BLaER1 treated with 17β-estradiol and CSF1 and Interleukin-3, amounts not matched to agents 10 nM and 100 nM (cell line): ENCODE measurements around the gene CPNE5.

ENCODE experiments used
- H3K27ac ChIP-seq, 11 experiments: shearing (Covaris generic); formaldehyde crosslinking; 2 replicates each; pipeline ENCODE4 v1.8.1; 2022
- H3K27me3 ChIP-seq, 11 experiments: shearing (Covaris generic); formaldehyde crosslinking; 2 replicates each; pipeline ENCODE4 v1.8.1; 2022
- H3K36me3 ChIP-seq, 11 experiments: shearing (Covaris generic); formaldehyde crosslinking; 2 replicates each; pipeline ENCODE4 v1.8.1; 2022
- H3K4me1 ChIP-seq, 10 experiments: shearing (Covaris generic); formaldehyde crosslinking; 2 replicates each; pipeline ENCODE4 v1.8.1; 2022
- H3K4me2 ChIP-seq, 11 experiments: shearing (Covaris generic); formaldehyde crosslinking; 2 replicates each; pipeline ENCODE4 v1.8.1; 2022
- H3K4me3 ChIP-seq, 10 experiments: shearing (Covaris generic); formaldehyde crosslinking; 2 replicates each; pipeline ENCODE4 v1.8.1; 2022
- H3K9ac ChIP-seq, 11 experiments: shearing (Covaris generic); formaldehyde crosslinking; 2 replicates each; pipeline ENCODE4 v1.8.1; 2022
- H3K9me3 ChIP-seq, 11 experiments: shearing (Covaris generic); formaldehyde crosslinking; replicated peaks in 1 of 11; 2 replicates each; pipeline ENCODE4 v1.8.1; 2022
- H4K20me1 ChIP-seq, 11 experiments: shearing (Covaris generic); formaldehyde crosslinking; 2 replicates each; pipeline ENCODE4 v1.8.1; 2022
- Cebpa-rat ChIP-seq, 11 experiments: shearing (Covaris generic); IDR thresholded peaks; 2 replicates each; pipeline ENCODE4 v1.8.1; 2022

CPNE5 gene

GRCh38 chr6:36745836-36746235 is 93.4 kb downstream of the CPNE5 start:
- TF ChIP-seq Cebpa-rat (IDR thresholded peaks at IDR 0.05), result no peak
- Histone ChIP-seq H3K9me3 (peaks cover 27 to 32% (median 32%) of the 10 kb centered on the region in 11 experiments), H3K4me3 (no peak overlapping the region), H3K27ac (no peak overlapping the region), H4K20me1 (no peaks in the 10 kb centered on the region), H3K4me1 (peaks cover 32 to 63% (median 52%) of the 10 kb centered on the region in 10 experiments), H3K4me2 (peak overlapping the region in 2 of 11 experiments; percentile 5 to 94; a peak in 3 of 22 replicates), H3K36me3 (peaks cover 0 to 6% (median 0%) of the 10 kb centered on the region in 11 experiments; a peak in 2 of 22 replicates), H3K9ac (no peak overlapping the region), H3K27me3 (no peaks in the 10 kb centered on the region)

GRCh38 chr6:36745283-36745682 is 94.0 kb downstream of the CPNE5 start:
- Histone ChIP-seq H3K4me1 (peaks cover 35 to 66% (median 56%) of the 10 kb centered on the region in 10 experiments), H3K4me2 (peak overlapping the region in 8 of 11 experiments; percentile 80 to 94 (median 88); a peak in 13 of 22 replicates), H3K9me3 (peaks cover 22 to 27% (median 26%) of the 10 kb centered on the region in 11 experiments), H3K4me3 (no peak overlapping the region), H3K36me3 (peaks cover 0 to 6% (median 0%) of the 10 kb centered on the region in 11 experiments; a peak in 1 of 22 replicates), H3K27ac (0 out of 22 replicates have a peak overlapping the region, but pooled peaks of 1 of the 11 experiments have one; percentile 39), H3K27me3 (no peaks in the 10 kb centered on the region), H4K20me1 (no peaks in the 10 kb centered on the region), H3K9ac (no peak overlapping the region)
- no peak for TF ChIP-seq Cebpa-rat (IDR thresholded peaks at IDR 0.05)

GRCh38 chr6:36744304-36744673 is 95.0 kb downstream of the CPNE5 start:
- Histone ChIP-seq H4K20me1 (no peaks in the 10 kb centered on the region), H3K9ac (peak overlapping the region in 6 of 11 experiments; percentile 1 to 56 (median 40); a peak in 8 of 22 replicates), H3K4me3 (0 out of 20 replicates have a peak overlapping the region, but pooled peaks of 1 of the 10 experiments have one; percentile 8), H3K4me1 (peaks cover 42 to 76% (median 64%) of the 10 kb centered on the region in 10 experiments), H3K27ac (peak overlapping the region in 9 of 11 experiments; percentile 4 to 62 (median 38); a peak in 13 of 22 replicates), H3K4me2 (peak overlapping the region; percentile 74 to 94 (median 88)), H3K27me3 (no peaks in the 10 kb centered on the region), H3K9me3 (peaks cover 12 to 18% (median 16%) of the 10 kb centered on the region in 11 experiments), H3K36me3 (peaks cover 0 to 6% (median 0%) of the 10 kb centered on the region in 11 experiments; a peak in 1 of 22 replicates)
- TF ChIP-seq Cebpa-rat (IDR thresholded peaks at IDR 0.05), result no peak

- no peak for TF ChIP-seq Cebpa-rat (IDR thresholded peaks at IDR 0.05)
- peaks cover 47 to 82% (median 64%) of the 10 kb centered on the region in 10 experiments for H3K4me1 ChIP-seq
- peak overlapping the region in 9 of 11 experiments; percentile 4 to 62 (median 38); a peak in 13 of 22 replicates for H3K27ac ChIP-seq
- peaks cover 6 to 12% (median 11%) of the 10 kb centered on the region in 11 experiments for H3K9me3 ChIP-seq
- H4K20me1 ChIP-seq, result no peaks in the 10 kb centered on the region
- 0 out of 20 replicates have a peak overlapping the region, but pooled peaks of 1 of the 10 experiments have one; percentile 8 for H3K4me3 ChIP-seq
- H3K9ac ChIP-seq, result peak overlapping the region in 6 of 11 experiments; percentile 1 to 56 (median 40); a peak in 8 of 22 replicates
- H3K4me2 ChIP-seq, result peak overlapping the region; percentile 74 to 94 (median 88)
- no peaks in the 10 kb centered on the region for H3K27me3 ChIP-seq
- peaks cover 0 to 2% (median 0%) of the 10 kb centered on the region in 11 experiments; a peak in 1 of 22 replicates for H3K36me3 ChIP-seq
These were observed 95.5 kb downstream of the CPNE5 start for GRCh38 chr6:36743538-36744303.

GRCh38 chr6:36743032-36743431 is 96.2 kb downstream of the CPNE5 start:
- no peak for TF ChIP-seq Cebpa-rat (IDR thresholded peaks at IDR 0.05)
- Histone ChIP-seq H3K36me3 (no peaks in the 10 kb centered on the region), H3K27me3 (no peaks in the 10 kb centered on the region), H3K9ac (no peak overlapping the region), H3K27ac (0 out of 22 replicates have a peak overlapping the region, but pooled peaks of 3 of the 11 experiments have one; percentile 38 to 47 (median 39)), H4K20me1 (no peaks in the 10 kb centered on the region), H3K9me3 (peaks cover 0 to 5% (median 4%) of the 10 kb centered on the region in 11 experiments; a peak in 15 of 22 replicates), H3K4me2 (peak overlapping the region; percentile 74 to 94 (median 88); a peak in 21 of 22 replicates), H3K4me1 (peaks cover 48 to 88% (median 65%) of the 10 kb centered on the region in 10 experiments), H3K4me3 (no peak overlapping the region)

- H3K36me3 ChIP-seq, result no peaks in the 10 kb centered on the region
- no peak for TF ChIP-seq Cebpa-rat (IDR thresholded peaks at IDR 0.05)
- H3K4me2 ChIP-seq, result peak overlapping the region in 5 of 11 experiments; percentile 2 to 94 (median 10); a peak in 1 of 22 replicates
- H3K4me3 ChIP-seq, result no peak overlapping the region
- H3K27ac ChIP-seq, result no peak overlapping the region
- no peaks in the 10 kb centered on the region for H3K27me3 ChIP-seq
- H3K9me3 ChIP-seq, result no peaks in the 10 kb centered on the region
- peaks cover 57 to 97% (median 74%) of the 10 kb centered on the region in 10 experiments for H3K4me1 ChIP-seq
- H3K9ac ChIP-seq, result no peak overlapping the region
- no peaks in the 10 kb centered on the region for H4K20me1 ChIP-seq
These were observed 97.1 kb downstream of the CPNE5 start for GRCh38 chr6:36742146-36742545.

GRCh38 chr6:36740818-36741179 is 98.4 kb downstream of the CPNE5 start:
- peak overlapping the region; percentile 20 to 67 (median 58) for H3K4me2 ChIP-seq
- no peaks in the 10 kb centered on the region for H3K27me3 ChIP-seq
- H3K9me3 ChIP-seq, result no peaks in the 10 kb centered on the region
- peak overlapping the region in 3 of 11 experiments; percentile 3 to 9 (median 7); a peak in 5 of 22 replicates for H3K27ac ChIP-seq
- H4K20me1 ChIP-seq, result no peaks in the 10 kb centered on the region
- TF ChIP-seq Cebpa-rat (IDR thresholded peaks at IDR 0.05), result no peak
- no peaks in the 10 kb centered on the region for H3K36me3 ChIP-seq
- peak overlapping the region in 3 of 11 experiments; percentile 3 to 39 (median 10); a peak in 4 of 22 replicates for H3K9ac ChIP-seq
- H3K4me1 ChIP-seq, result peaks cover 61 to 98% (median 83%) of the 10 kb centered on the region in 10 experiments
- H3K4me3 ChIP-seq, result no peak overlapping the region

GRCh38 chr6:36739947-36740817 is 99.1 kb downstream of the CPNE5 start:
- no peaks in the 10 kb centered on the region for H3K36me3 ChIP-seq
- H4K20me1 ChIP-seq, result no peaks in the 10 kb centered on the region
- peak overlapping the region in 3 of 11 experiments; percentile 3 to 9 (median 7); a peak in 4 of 22 replicates for H3K27ac ChIP-seq
- H3K9me3 ChIP-seq, result no peaks in the 10 kb centered on the region
- H3K9ac ChIP-seq, result peak overlapping the region in 3 of 11 experiments; percentile 3 to 39 (median 10); a peak in 4 of 22 replicates
- no peak for TF ChIP-seq Cebpa-rat (IDR thresholded peaks at IDR 0.05)
- peak overlapping the region; percentile 20 to 67 (median 58) for H3K4me2 ChIP-seq
- no peak overlapping the region for H3K4me3 ChIP-seq
- peaks cover 66 to 98% (median 83%) of the 10 kb centered on the region in 10 experiments for H3K4me1 ChIP-seq
- H3K27me3 ChIP-seq, result peaks cover 0 to 4% (median 0%) of the 10 kb centered on the region in 11 experiments; a peak in 1 of 22 replicates
